ENCODE data around the gene CDK4. TPM values are rescaled to one million over a fixed set of nuclear protein-coding genes. Genes with fewer than 3 reads are reported as not detected.
"Not testable (repeated sequence)": the region's sequence is repeated elsewhere in the genome, so short reads cannot be mapped to it uniquely, and the experiment has no call there.

The CDK4 gene
- total RNA-seq, 4 donors from 2014 or later, result 38.5 to 77.4 (median 54.6) TPM

DNA sequence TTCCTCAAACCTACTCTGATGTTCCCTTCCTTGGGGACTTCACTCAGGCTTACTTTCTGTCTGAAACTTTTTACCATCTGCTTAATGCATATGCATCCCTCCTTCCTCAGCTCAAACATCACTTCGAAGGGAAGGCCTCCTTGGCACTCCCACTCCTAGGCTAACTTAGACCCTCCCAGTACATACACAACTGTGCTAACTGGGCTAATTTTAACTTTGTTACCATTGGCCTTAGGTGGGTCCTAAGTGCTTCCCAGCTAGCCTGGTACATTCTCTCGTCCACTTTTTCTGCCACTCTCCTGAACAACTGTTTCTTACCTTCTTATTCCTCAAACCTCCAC is 24.1 kb upstream of the CDK4 start:
- H3K4me3 ChIP-seq (ENCODE audit: low read depth, poor library complexity, severe bottlenecking), result no peak overlapping the region
- WGBS, 2 donors, result 87 to 88% methylated on average over 2 of the region's 2 CpGs
- DNase-seq (ENCODE audit: low spot score in 2 of 2), result no peak
- intact Hi-C loops (cut with DNase I; ENCODE audit: low total_unique reads), result no loop called here
- TF ChIP-seq POLR2A (IDR thresholded peaks at IDR 0.05), result no peak
- TF ChIP-seq, protein P1, sequence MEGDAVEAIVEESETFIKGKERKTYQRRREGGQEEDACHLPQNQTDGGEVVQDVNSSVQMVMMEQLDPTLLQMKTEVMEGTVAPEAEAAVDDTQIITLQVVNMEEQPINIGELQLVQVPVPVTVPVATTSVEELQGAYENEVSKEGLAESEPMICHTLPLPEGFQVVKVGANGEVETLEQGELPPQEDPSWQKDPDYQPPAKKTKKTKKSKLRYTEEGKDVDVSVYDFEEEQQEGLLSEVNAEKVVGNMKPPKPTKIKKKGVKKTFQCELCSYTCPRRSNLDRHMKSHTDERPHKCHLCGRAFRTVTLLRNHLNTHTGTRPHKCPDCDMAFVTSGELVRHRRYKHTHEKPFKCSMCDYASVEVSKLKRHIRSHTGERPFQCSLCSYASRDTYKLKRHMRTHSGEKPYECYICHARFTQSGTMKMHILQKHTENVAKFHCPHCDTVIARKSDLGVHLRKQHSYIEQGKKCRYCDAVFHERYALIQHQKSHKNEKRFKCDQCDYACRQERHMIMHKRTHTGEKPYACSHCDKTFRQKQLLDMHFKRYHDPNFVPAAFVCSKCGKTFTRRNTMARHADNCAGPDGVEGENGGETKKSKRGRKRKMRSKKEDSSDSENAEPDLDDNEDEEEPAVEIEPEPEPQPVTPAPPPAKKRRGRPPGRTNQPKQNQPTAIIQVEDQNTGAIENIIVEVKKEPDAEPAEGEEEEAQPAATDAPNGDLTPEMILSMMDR (IDR thresholded peaks at IDR 0.05), result no peak

DNA sequence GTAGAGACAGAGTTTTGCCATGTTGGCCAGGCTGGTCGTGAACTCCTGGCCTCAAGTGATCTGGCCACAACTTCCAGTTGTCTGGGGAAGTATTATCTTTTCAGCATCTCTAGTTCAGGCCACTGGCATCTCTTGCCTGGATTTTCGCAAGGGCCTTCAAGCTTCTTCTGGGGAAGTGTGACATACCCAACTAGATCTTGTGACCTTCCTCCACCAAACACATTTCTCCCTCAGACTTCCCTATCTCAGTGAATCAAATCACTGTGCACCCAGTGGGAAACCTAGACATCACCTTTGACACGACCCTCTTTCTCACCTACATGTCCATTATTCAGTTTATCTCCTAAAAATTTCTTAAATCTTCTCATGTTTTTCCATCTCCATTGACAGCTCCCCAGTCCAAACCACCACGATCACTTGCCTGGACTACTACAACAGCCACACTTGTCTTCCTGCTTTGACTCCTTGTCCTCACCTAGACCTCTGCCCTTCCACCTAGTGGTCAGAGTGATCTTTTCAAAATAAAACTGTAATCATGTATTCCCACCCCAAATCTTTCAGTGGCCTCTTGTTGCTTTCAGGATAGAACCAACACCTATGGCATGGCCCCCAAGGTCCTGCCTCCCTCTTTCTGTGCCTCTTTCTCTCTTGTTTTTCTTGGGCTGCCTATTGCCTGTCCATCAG is 23.6 kb upstream of the CDK4 start:
- WGBS, 2 donors, result 81 to 83% methylated on average over 4 of the region's 4 CpGs
- no peak overlapping the region for H3K4me3 ChIP-seq (ENCODE audit: low read depth, poor library complexity, severe bottlenecking)
- TF ChIP-seq, protein P1 (IDR thresholded peaks at IDR 0.05), result no peak
- no peak for TF ChIP-seq POLR2A (IDR thresholded peaks at IDR 0.05)
- no peak for DNase-seq (ENCODE audit: low spot score in 2 of 2)
- intact Hi-C loops (cut with DNase I; ENCODE audit: low total_unique reads), result no loop called here

DNA sequence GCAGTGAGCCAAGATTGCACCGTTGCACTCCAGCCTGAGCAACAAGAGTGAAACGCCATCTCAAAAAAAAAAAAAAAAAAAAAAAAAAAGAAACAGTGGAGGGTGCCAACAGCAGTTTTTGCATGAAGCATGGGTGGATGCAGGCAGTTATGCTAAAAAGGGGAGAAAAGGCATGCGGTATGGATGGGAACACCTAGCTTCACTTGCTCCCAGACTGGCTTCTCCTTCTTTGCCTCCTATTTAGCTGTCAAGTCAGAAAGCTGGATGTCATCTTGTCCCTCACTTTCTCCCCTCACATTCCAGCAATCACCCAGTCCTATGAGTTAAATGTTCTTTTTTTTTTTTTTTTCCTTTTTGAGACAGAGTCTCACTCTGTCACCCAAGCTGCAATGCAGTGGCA is 22.9 kb upstream of the CDK4 start:
- no peak for TF ChIP-seq POLR2A (IDR thresholded peaks at IDR 0.05)
- TF ChIP-seq, protein P1 (IDR thresholded peaks at IDR 0.05), result no peak
- 53 to 63% methylated on average over 3 of the region's 3 CpGs for WGBS, 2 donors
- no peak for DNase-seq (ENCODE audit: low spot score in 2 of 2)
- intact Hi-C loops (cut with DNase I; ENCODE audit: low total_unique reads), result no loop called here
- H3K4me3 ChIP-seq (ENCODE audit: low read depth, poor library complexity, severe bottlenecking), result no peak overlapping the region

DNA sequence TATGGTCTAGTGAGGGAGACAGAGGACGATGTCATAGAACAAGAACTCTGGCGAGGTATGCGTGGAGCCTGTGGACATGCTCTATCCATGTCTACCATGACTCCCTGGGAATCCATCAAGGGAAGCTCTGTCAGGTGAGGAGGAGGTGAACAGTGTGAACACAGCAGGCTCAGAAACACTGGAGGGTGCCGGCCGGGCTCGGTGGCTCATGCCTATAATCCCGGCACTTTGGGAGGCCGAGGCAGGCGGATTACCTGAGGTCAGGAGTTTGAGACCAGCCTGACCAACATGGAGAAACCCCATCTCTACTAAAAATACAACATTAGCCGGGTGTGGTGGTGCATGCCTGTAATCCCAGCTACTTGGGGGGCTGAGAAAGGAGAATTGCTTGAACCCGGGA is 22.5 kb upstream of the CDK4 start:
- H3K4me3 ChIP-seq (ENCODE audit: low read depth, poor library complexity, severe bottlenecking); DNase-seq (ENCODE audit: low spot score in 2 of 2); intact Hi-C loops (cut with DNase I; ENCODE audit: low total_unique reads): not testable (repeated sequence)
- 86 to 91% methylated on average over 11 of the region's 11 CpGs for WGBS, 2 donors

DNA sequence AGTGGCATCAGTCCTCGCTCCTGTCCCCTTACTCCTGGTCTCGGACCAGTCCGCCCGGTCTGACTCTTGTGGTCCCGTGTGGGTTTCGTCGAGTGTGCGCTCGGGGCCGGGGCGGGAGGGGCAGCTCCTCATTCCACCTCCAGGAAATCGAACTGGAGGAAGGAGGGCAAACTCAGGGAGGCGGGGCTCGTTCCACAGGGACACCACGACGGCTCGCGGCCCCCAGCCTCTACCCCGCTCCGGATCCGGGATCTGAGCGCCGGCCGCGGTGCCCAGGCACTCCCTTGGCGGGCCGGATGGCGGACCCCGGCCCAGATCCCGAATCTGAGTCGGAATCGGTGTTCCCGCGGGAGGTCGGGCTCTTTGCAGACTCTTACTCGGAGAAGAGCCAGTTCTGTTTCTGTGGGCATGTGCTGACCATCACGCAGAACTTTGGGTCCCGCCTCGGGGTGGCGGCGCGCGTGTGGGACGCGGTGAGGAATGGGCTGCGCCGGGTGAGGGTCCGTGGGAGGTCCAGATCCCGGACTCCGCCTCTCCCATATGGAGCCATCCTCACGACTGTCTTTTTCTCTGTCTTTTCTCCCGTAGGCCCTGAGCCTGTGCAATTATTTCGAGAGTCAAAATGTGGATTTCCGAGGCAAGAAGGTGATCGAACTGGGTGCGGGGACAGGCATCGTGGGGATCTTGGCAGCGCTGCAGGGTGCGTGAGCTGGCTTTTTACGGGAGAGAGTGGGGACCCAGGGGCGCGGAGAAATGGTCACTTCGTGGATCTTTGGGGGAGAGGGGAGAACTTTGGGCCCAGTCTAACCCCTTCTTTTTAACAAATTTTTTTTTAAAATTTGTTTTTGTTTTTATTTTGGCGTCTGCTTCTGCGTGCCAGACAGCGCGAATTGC is 20.6 kb upstream of the CDK4 start, which contains the start of gene EEF1AKMT3:
TSS of gene EEF1AKMT3 (plus strand) at position 186 of the 894 bp plus-strand sequence. CDS start at position 297, 111 bp downstream.
- TF ChIP-seq, protein P1 (IDR thresholded peaks at IDR 0.05), result no peak
- TF ChIP-seq POLR2A (IDR thresholded peaks at IDR 0.05), result no peak
- WGBS, 2 donors, result 1 to 3% methylated on average over 43 to 52 of the region's 67 CpGs
- intact Hi-C loops (cut with DNase I; ENCODE audit: low total_unique reads), result no loop called here
- peak within 1 kb of the TSS; percentile 59 for H3K4me3 ChIP-seq (ENCODE audit: low read depth, poor library complexity, severe bottlenecking)
- peak; percentile 53 to 94 for DNase-seq (ENCODE audit: low spot score in 2 of 2)

DNA sequence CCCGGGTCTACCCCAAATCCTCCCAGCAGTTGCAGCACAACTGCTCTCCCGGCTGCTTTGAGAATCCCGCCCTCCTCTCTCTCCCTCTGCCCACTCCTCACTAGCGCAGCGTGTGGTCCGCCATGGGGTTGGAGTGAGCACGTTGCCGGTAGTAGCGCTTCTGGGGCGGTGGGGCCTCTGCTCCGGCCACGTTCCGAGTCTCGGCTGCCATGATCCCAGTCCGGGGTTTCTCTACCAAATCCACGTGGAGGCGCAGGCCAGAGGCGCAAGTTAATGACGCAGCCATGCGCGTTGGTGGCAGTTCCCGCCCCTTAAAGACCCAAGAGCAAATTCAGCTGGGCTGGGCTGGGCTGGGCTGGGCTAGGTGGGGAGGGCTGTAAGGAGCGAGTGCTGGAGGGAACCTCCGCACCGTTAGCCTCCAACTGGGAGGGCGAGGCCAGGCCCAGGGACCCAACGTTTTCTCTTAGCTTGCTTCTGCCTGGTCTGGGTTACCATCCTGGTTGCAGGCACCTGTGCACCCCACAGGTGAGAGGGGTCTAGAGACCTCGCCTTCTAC is 19.8 kb upstream of the CDK4 start, which contains the start of gene METTL1:
TSS of gene METTL1 (minus strand) at position 233 of the 556 bp plus-strand sequence. CDS start at position 211, 22 bp downstream.
- H3K4me3 ChIP-seq (ENCODE audit: low read depth, poor library complexity, severe bottlenecking), result peak within 1 kb of the TSS; percentile 59
- intact Hi-C loops (cut with DNase I; ENCODE audit: low total_unique reads), result no loop called here
- 0% methylated on average over 27 of the region's 28 CpGs for WGBS, 2 donors
- peak; percentile 95 to 98 for DNase-seq (ENCODE audit: low spot score in 2 of 2)
- TF ChIP-seq, protein P1 (IDR thresholded peaks at IDR 0.05), result no peak

Data from lower leg skin (tissue), 4 donors.